GM19238 (cell line): ENCODE data around the gene CREBBP.
"Not testable (repeated sequence)": the region's sequence is repeated elsewhere in the genome, so short reads cannot be mapped to it uniquely, and the experiment has no call there.

Experiments
- DNase-seq: peaks from one replicate; pipeline ENCODE4 v3.0.0; 2011; ENCODE audit warnings: low spot score; ENCODE audit not compliant: insufficient read length

CREBBP gene

GRCh38 chr16:3880623-3881498 lies at the start of gene CREBBP:
Gene CREBBP (minus strand): TSS chr16:3880713. CDS start chr16:3879916, 797 bp downstream.
- peak; percentile 72 for DNase-seq

- DNase-seq, result not testable (repeated sequence)
Observed at GRCh38 chr16:3927147-3927546, 46.6 kb upstream of the CREBBP start.

GRCh38 chr16:3924763-3925162 lies 44.2 kb upstream of the CREBBP start:
- DNase-seq, result no peak

DNA sequence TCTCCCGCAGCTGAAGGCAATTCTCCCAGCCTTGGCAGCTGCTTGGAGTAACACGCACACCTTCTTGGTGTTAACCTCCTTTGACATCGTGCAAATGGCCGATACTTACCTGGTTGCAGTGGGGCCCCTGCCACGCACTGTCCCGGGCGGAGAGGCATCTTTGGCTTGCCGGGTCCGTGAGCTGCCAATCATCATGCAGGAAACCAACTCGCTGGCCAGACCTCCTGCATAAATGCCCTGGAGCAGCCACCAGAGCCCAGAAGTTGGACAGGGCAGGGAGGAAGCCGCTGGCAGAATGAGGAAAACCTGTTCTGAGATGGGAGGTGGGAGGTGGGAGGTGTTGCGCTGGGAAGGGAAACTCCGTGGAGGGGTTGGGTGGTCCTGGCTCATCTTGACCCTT lies 41.7 kb upstream of the CREBBP start:
- no peak for DNase-seq

DNA sequence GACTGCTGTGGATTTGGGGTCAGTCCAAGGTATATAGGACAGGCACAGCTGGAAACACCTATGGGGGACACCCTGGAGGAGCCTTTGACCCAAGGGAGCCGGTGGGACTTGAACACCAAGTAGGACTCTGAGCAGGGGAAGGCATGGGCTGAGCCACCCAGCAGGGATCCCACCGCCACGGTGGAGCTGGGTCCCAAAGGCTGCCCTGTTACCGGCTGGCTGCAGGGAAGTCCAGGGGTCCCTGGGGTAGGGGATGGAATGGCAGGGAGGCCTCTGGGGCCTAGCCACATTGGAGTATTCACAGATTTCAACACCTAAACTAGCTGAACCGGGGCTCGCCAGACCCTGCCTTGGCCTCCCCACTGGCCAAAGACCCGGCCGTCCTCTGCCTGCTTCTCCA lies 39.7 kb upstream of the CREBBP start:
- no peak for DNase-seq

GRCh38 chr16:3919413-3919812 lies 38.9 kb upstream of the CREBBP start:
- no peak for DNase-seq

DNA sequence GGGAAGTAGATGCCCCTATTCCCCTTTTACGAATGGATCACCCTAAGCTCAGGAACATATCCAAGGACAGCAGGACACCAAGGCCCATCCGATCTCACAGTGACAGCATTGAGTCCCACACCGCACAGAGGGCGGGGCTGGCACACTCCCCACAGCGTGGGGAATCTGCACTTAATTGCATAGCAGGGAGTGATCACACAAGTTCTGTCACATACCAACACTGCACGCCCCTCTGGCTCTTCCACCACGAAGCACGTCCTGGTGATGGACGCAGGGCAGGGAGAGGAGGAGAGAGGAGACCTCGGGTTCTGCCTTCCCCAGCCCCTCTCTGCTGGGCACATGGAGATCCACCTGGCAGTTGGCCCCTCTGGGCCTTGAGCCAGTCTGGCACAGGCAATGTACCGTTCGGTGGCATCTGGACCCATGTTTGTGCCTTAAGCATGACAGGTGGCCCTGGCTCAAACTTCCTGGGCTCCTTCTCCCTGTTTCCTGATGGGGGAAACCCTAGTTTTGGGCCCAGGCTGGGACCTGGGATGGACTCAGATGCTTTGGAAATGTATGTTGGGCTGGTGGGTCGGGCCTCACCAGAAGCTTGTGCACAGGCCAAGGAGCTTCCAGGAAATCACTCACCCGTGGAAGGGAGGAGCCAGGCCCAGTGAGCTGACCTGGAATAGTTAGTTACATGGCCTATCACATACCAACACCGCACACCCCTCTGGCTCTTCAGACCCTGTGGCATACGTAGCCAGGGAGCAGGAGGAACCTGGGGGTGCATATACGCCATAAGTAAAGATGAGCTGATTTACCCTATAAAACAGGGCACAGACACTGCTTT lies 35.1 kb upstream of the CREBBP start:
- no peak for DNase-seq

DNA sequence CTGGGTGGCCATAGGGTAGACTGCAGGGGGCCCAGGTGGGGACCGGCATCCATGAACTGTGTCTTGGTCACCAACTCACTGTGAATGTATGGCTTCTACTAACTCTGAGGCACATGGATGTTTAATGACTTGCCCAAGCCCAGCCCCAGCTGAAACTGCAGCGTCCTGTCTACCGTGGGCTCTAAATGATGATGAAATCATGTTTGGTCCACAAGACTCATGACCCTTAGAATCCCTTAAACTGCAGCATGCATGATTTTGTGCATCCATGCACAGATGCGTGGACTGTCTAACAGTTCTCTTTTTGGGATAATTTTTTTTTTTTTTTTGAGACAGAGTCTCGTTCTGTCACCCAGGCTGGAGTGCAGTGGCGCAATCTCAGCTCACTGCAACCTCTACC lies 32.4 kb upstream of the CREBBP start:
- DNase-seq, result no peak

GRCh38 chr16:3912373-3912772 lies 31.9 kb upstream of the CREBBP start:
- no peak for DNase-seq

DNA sequence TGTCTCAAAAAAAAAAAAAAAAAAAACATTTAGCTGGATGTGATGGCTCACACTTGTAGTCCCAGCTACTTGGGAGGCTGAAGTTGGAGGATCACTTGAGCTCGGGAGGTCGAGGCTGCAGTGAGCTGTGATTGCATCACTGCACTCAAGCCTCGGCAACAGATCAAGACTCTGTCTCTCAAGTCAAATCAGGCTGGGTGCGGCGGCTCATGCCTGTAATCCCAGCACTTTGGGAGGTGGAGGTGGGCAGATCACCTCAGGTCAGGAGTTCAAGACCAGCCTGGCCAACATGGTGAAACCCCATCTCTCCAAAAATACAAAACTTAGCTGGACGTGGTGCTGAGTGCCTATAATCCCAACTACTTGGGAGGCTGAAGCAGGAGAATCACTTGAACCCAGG lies 31.2 kb upstream of the CREBBP start:
- DNase-seq, result not testable (repeated sequence)

GRCh38 chr16:3909791-3910583 lies 29.5 kb upstream of the CREBBP start:
- DNase-seq, result no peak

DNA sequence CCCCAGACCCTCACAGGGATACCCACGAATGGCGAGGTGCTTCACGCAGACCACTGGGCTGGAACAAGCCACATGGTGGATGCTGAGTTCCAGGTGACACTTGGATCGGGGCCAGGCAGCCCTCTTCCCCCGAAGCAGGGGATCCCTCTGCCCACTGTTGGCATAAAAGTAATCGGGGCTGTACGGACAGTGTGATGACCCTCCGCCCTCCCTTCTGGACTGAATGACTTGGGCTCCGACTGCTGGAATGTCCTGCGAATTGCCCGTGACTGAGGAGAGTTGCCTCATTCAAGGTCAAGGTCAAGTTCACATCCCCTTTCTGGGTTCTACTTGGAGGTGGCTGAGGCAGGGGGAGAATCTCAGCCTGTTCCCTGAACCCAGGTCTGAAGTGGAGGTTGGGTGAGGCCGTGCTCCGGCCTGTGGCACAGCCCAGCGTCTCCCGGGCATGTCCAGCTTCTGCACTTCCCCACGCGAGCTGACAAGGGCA lies 28.5 kb upstream of the CREBBP start:
- no peak for DNase-seq

DNA sequence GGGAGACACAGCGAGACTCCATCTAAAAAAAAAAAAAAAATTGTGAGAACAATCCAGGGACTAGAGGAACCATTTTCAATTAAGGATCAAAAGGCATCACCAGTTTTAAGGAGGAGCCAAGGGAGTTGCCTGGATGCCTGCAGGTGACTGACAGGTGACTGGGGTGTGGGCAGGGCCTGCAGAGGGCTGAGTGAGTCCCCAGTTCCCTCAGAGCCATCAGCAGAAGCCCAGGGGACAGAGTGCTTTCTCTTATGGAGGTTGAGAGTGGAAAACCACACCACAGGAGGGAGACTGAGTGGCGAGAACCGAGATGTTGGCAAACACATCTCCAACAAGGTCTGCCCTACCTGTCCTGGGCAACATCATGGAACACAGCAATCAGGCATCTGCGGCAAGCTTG lies 27.1 kb upstream of the CREBBP start:
- DNase-seq, result no peak

- DNase-seq, result no peak
Observed at GRCh38 chr16:3906363-3906762, 25.9 kb upstream of the CREBBP start.

- no peak for DNase-seq
Observed at GRCh38 chr16:3904875-3905274, 24.4 kb upstream of the CREBBP start.

GRCh38 chr16:3890091-3890490 lies 9.6 kb upstream of the CREBBP start:
- no peak for DNase-seq

DNA sequence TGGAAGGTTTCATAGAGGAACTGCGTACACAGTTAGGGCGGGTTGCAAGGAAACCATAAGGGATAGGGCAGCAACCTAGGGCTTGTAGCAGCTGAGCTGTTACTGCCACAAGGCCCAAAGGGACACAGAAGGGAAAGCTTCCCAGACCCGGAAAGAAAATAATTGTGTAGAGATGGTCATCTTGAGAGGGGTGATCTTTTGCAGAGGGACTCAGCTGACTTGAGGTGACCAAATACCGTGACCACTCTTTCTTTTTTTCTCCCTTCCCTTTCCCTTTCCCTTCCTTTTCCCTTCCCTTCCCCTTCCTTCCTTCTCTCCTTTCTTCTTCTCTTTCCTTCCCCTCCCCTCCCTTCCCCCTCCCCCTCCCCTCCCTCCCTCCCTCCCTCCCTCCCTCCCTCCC lies 8.5 kb upstream of the CREBBP start:
- no peak for DNase-seq

DNA sequence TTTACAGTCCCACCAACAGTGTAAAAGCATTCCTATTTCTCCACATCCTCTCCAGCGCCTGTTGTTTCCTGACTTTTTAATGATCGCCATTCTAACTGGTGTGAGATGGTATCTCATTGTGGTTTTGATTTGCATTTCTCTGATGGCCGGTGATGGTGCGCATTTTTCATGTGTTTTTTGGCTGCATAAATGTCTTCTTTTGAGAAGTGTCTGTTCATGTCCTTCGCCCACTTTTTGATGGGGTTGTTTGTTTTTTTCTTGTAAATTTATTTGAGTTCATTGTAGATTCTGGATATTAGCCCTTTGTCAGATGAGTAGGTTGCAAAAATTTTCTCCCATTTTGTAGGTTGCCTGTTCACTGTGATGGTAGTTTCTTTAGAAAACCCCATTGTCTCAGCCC lies 5.5 kb upstream of the CREBBP start:
- not testable (repeated sequence) for DNase-seq

GRCh38 chr16:3884398-3884797 lies 3.9 kb upstream of the CREBBP start:
- DNase-seq, result no peak

DNA sequence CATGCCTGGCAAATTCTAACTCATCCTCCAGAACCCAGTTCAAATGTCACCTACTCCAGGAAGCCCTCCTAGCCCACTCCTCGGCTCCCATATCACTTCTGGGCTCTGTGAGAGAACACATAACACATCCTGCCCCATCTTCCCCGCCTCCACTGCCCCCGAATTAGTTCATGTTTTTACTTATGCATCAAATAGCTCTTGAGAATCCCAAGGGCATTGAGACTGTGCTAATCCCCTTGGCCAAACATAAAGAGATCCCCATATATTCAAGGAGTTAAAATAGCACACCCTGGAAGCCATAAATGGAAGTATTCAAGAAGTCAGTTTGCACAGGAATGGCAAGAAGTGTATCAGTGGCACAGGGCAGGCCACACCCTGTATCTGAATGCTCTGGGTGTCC lies 2.0 kb upstream of the CREBBP start:
- no peak for DNase-seq

DNA sequence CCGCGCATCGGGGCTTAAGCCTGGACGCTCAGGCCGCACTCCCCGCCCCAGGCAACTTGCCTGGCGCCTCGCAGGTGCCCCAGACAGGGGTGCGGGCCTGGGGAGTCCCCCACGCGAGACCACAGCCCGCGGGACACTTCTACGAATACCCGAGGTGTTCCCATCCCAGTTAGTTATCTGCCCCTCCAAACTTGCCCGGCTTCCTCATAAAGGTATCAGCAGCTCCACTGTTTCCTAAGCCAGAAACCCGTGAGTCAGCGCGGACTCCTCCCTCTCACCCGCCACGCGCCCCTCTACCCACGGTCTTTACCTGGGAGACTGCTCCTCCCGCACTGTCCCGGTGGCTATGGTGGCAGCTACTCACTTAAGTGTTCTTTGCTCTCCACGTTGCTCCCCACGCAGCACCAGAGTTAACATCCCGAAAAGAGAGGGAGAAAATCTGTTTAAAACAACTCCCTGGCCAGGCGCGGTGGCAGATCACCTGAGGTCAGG lies 1.0 kb upstream of the CREBBP start:
- no peak for DNase-seq
